Activated T-cell treated with anti-CD3 and anti-CD28 coated beads for 1 hour (primary cell): ENCODE data around the gene GATM.

Experiments used
- DNase-seq: peaks from one replicate; pipeline ENCODE4 v3.0.0-alpha.2; 2020; ENCODE audit warnings: low read depth

Gene GATM, protein sequence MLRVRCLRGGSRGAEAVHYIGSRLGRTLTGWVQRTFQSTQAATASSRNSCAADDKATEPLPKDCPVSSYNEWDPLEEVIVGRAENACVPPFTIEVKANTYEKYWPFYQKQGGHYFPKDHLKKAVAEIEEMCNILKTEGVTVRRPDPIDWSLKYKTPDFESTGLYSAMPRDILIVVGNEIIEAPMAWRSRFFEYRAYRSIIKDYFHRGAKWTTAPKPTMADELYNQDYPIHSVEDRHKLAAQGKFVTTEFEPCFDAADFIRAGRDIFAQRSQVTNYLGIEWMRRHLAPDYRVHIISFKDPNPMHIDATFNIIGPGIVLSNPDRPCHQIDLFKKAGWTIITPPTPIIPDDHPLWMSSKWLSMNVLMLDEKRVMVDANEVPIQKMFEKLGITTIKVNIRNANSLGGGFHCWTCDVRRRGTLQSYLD

DNA sequence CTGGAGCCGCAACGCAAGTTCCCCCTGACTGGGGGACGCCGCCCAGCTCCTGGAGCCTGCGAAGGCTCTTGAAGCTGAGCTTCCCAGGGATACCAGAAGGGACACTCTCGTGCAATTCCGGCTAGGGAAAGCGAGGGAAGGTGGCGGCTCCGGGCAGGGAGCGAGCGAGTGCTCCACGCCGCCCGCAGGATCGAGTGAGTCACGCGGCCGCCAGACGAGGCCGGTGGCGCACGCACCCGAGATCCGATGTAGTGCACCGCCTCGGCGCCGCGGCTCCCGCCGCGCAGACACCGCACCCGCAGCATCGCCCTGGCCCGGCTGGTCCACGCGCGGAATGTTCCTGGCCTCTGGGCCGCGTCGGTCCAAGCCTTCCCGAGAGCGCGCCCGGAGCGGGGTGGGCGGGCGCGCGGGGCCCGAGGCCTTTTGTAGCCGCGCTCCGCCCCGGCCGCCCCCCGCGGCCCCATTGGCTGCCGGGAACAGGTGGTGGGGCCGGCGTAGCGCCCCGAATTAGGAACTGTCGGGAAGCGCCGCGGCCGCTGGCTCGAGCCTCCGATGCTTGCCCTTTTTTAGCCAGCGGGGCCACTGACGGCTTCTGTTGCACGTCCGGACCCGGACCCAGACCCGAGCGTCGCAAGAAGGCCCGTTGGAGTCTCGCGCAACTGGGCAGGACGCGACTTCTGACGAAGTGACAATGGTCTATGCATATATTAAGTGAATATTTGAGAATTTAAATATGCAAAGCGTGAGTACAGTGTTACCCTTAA, at the start of gene GATM:
GATM (minus strand) TSS at position 396 of the 764 bp plus-strand sequence; CDS start at position 305, 91 bp downstream.
- peak; percentile 26 for DNase-seq

DNA sequence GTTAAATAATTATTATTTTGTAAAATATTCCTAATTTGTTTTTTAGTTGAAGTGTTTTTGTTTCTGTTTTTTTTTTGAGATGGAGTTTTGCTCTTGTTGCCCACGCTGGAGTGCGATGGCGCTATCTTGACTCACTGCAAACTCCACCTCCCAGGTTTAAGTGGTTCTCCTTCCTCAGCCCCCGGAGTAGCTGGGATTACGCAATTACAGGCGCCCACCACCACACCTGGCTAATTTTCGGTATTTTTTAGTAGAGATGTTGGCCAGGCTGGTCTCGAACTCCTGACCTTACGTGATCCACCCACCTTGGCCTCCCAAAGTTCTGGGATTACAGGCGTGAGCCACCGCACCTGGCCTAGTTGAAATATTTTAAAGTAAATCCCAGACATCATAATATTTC, 48.7 kb upstream of the GATM start:
- DNase-seq = no peak

DNA sequence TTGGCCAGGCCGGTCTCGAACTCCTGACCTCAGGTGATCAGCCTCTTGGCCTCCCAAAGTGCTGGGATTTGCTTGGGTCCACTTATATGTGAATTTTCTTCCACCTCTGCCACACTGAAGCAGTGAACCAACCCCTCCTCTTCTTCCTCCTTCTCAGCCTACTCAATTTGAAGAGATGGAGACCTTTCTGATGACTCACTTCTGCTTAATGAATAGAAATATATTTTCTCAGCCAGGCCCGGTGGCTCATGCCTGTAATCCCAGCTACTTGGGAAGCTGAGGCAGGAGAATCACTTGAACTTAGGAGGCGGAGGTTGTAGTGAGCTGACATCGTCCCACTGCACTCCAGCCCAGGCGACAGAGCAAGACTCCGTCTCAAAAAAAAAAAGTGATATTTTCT, 46.8 kb upstream of the GATM start:
- DNase-seq = no peak

DNA sequence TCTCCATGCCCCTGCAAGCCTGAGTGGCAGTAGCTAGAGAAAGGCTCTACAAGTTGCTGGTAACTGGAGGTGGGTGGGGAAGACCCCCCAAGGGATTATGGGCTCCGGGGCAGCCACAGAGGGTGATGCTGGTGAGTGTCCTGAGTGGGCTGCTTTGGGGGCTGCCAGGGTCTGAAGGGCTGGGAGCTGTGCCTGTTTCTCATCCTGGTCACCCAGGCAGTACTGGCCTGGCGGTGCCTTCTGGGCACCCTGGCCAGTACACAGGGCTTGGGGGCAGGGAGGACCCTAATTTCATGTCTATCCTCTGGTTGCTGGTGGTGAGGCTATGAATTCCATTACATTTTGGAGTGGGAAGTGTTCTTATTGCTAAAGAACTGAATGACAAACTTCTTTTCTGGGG, 46.1 kb upstream of the GATM start:
- DNase-seq = no peak

DNA sequence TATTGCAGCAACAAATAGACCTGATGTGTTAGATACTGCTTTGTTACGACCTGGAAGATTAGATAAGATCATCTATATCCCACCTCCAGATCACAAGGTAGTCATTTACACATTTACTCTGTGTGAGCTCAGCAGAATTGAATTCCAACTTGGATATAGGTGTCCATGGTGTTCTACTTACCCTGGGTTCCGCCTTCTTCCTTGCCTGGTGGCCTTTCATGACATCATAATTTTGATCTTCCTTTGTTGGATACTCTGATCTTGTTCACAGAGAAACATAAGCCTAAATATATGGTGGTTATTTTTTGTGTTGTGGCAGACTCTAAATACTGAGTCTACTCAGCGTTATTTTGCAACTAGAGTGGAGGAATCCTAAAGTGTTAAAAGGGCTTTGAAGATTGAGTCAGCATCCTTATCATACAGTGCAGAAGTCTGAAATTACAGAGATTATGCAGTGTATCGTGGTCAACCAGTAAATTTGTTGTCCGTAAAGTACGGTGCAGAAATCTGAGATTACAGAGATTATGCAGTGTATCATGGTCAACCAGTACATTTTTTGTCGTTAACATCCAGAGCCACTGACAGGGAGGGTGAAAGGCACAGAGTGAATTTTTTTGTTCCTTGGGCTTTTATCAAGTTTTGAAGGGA, 39.1 kb upstream of the GATM start:
- DNase-seq = no peak

DNA sequence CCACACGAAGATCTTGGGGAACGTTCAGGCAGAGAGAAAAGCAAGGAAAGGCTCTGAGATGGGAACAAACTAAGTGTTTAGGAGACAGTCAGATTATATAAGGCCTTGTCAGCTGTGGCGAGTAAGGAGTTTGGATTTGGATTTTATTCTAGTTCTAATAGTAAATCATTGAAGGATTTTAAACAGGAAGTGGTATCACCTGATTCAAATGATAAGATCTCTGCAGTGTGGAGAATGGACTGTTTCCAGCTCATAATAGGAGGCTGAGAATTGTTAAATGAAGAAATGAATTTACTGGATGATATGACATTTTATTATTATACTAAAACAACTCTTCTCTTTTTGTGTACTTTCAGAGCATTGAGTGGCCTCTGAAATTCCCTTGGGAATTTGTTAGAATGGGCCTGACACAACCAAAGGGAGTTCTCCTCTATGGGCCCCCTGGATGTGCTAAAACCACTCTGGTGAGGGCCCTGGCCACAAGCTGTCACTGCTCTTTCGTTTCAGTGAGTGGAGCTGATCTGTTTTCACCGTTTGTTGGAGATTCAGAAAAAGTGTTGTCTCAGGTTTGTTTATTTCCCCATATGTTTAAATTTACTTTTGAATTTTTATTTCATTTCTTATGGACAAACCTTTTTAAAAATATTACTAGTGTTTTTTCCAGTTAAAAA, 36.0 kb upstream of the GATM start:
- DNase-seq = no peak

DNA sequence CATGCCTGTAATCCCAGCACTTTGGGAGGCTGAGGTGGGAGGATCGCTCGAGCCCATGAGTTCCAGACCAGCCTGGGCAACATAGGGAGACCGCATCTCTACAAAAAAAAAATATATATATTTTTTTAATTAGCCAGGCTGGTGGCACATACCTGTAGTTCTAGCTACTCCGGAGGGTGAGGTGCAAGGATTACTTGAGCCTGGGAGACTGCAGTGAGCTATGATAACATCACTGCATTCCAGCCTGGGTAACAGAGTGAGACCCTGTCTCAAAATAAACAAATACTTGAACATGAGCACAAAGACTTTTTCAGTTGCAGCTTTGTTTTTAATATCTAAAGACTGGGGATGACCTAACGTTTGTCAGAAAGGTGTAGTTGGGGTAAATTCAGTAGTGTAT, 31.3 kb upstream of the GATM start:
- no peak for DNase-seq

DNA sequence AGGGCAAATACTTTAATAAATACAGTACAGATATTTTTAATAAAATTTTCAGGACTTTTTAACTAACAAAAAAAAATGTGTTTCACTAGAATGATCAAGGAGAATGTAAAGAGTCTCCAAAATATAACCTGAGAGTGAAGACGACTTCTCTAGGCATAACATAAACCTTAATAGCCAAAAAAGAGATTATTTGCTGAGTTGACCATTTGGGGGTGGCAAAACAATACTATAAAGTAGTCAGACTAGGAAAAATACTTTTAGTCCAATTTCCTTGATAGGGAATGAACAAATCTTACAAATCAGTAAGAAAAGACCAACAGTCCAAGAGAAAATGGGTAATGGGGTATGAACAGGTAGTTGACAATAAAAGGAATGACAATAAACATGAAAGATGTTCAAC, 29.4 kb upstream of the GATM start:
- no peak for DNase-seq

DNA sequence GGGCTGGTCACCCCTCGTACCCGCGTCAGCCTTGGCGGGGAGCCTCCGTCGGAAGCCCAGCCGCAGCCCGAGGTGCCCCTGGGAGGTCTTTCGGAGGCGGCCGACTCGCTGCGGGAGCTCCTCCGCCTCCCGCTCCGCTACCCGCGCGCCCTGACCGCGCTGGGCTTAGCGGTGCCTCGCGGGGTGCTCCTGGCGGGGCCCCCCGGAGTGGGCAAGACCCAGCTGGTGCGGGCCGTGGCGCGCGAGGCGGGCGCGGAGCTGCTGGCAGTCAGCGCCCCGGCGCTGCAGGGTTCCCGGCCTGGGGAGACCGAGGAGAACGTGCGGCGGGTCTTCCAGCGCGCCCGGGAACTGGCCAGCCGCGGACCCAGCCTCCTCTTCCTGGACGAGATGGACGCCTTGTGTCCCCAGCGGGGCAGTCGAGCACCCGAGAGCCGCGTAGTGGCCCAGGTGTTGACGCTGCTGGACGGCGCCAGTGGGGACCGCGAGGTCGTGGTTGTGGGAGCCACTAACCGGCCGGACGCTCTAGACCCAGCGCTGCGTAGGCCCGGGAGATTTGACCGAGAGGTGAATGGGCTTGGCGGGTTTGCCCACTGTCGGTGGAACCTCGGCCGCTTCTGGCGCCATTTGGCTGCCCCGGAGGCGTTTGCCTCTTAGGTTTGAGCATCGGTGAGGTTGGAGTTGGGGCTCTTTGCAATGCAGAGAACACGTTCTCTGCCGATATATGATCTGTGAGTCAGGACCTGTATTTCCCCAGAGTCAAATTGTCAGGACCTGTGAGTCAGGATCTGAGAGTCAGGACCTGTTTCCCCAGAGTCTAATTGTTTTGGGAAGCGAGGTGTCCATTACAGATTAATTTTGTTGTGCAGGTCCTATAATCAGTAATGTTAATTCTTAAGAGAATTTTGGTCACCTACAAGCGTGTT, 24.9 kb upstream of the GATM start:
- DNase-seq = peak; percentile 4

DNA sequence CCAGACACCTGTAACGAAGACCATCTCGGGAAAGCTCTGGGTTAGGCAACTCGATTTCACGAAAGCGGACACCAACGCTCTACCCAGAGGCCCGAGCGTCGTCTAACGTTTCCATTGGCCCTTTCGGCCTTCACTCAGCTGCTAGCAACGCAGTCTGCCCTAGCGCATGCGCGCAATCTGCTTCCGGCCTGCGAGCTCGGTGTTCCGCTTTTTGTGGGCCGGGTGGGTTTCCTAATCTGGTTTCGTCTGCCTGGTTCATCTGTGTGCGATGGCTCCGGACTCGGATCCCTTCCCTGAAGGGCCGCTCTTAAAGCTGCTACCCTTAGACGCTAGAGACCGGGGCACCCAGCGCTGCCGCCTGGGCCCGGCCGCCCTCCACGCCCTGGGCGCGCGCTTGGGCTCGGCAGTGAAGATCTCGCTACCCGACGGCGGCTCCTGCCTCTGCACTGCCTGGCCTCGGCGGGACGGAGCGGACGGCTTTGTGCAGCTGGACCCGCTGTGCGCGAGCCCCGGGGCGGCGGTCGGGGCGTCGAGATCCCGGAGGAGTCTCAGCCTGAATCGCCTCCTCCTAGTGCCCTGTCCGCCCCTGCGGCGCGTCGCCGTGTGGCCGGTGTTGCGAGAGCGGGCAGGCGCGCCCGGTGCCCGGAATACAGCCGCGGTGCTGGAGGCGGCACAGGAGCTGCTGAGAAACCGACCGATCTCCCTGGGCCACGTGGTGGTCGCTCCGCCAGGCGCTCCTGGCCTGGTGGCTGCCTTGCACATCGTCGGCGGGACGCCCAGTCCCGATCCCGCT, 24.0 kb upstream of the GATM start:
- peak; percentile 90 for DNase-seq

DNA sequence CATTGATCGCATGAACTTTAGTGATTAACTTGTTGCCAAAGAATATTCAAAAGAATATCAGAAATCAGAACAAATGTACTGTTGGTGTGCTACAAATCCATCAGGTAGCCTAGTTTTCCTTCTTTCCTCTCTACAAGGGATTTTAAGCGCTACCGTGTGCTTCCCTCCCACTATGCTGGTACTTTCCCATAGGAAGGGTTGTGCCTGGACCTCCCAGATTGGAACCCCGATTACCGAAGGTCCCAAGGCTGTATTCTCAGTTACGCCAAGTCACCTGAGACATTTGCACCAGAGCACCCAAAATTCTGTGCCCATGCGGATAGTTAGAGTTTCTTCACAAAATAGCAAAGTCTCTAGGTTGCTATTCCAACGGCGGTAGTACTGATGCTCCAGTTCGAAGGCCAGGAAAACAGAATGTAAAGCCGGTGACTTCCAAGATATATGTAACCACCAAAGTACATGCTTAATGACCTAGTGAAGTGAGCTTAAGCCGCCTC, 23.4 kb upstream of the GATM start:
- DNase-seq = no peak

DNA sequence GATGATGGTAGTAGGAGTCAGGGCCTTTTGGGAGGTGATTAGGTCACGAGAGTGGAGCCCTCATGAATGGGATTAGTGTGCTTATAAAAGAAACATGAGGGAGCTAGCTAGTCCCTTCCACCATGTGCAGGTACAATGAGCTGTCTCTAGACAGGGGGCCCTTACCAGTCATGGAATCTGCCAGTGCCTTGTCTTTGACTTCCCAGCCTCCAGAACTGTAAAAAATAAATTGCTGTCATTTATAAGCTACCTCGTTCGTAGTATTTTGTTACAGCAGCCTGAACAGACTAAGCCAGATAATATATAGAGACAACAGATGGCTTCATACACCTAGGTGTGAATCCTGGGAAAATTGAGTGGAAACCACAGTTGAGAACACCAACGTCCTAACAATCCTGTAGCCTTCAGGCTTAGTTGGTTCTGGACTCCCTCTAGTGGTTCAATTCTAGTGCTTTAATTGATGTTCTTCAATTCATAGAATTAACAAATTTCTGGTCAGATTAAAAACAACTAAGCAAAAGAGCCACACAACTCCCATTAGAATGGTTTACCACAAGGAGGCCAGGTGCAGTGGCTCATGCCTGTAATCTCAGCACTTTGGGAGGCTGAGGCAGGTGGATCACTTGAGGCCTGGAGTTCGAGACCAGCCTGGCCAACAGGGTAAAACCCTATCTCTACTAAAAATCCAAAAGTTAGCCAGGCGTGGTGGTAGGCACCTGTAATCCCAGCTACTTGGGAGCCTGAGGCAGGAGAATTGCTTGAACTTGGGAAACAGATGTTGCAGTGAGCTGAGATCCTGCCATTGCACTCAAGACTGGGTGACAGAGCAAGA, 21.3 kb upstream of the GATM start:
- no peak for DNase-seq

DNA sequence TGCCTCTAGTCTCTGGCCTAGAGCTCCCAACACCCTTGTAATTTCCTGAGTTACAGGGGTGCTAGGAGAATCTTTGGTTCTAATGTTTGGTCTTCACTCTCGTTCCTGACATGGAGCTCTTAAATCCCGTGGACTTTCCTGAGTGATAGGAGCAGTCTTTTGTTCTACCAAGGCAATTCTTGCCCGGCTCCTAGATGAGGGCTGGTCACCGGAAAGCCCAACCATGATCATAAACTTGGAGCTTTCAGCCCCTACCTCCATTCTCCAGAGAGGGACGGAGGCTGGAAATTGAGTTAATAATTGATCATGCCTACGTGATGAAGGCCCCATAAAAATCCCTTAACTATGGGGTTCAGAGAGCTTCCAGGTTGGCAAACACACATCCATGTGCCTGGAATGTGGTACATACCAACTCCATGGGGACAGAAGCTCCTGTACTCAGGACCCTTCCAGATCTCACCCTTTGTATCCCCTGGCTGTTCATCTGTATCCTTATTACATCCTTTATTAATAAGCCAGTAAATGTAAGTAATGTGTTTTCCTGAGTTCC, 18.8 kb upstream of the GATM start:
- DNase-seq = no peak

DNA sequence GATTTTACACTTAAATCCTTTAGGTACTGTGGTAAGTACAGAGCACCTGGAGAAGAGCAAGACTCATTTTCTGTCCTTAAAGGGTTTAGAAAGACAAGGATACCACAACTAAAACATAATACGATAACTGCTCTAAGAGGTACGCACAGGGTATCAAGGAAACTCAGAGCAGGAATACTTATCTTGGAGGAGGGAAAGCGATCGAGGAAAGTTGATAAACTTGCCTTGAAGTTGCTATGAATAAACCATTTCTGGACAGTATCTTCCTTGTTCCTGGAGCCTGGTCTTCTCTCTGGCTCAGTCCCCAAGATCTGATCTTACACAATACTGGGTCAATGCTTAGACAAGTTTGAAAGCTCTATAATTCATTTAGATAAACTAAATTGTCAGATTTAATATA, 17.6 kb upstream of the GATM start:
- no peak for DNase-seq

DNA sequence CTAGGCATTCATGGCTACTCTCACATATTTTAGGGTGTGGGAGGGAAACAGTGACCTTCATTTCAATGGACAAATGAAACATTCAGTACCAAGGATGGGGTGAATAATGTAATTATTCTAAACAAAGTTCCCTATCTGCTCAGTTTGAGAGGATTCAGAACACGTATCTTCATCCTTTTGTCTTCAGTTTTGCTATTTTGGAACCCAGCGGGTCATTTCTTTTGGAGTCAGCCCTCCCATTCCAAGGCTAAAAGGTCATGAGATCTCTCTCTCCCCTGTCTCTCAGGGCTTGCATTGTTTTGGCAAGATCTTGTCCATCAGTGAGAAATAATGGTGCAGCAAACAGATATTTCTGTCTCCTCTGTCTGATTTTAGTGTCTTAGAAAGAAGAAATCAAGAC, 16.3 kb upstream of the GATM start:
- DNase-seq = no peak

DNA sequence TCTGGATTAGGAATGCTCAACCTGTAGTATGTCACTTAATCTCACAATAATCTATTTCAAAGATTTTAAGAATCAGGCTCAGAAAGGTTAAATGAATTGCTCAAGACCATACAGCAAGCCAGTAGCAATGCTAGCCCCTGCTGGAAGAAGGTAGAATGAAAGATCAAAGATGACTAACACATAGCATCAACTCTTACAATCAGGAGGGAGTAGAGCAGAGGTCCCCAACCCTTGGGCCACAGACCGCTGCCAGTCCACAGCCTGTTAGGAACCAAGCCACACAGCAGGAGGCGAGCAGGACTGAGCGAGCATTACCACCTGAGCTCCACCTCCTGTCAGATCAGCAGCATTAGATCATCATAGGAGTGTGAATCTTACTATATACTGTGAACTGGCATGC, 15.5 kb upstream of the GATM start:
- no peak for DNase-seq

DNA sequence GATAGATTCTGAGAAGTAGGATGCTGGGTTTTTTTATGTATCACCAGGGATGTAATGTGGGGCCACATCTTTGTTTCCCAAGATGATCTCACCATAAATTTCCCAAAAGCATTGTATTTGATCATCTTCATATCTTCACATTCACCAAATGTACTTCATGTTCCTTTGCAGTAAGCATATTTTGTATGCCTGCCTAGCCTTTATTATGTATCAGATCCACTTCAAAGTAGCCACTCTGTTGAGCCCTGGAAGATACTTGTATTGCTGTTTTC, 14.2 kb upstream of the GATM start:
- DNase-seq = no peak

DNA sequence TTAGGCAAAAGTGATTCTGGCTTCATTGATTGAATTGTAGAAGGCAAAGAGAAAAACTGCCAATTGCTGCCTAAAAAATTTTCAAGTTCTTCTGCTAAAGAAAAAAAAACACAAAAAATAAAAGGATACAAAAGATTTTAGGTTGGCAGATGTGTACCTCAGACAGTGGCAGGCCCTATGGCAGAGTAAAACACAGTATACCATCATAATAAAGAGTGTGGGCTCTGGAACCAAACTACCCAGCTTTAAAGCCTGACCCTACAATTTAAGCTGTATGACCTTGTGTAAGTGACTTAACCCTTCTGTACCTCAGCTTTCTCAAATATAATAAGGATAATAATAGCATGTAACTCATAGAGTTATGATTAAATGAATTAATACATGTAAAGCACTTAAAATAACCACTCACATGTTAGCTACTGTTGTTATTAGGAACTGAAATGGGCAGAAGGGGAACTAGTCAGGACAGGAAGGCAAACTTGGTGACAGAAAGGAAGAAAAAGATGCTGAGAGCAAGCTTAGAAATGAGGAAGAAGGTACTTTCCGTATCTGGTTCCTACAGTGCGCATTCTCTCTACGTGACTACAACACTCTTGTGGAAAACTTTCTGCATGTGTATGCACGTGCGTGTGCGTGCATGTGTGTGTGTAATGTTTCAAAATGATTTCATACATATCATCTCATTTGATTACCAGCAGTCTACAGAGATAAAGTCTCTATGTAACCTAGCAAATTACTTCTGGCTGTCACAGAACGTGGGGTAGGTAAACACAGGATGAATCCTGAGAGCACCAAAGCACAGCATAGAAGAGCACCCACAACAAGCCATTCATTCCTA, 13.6 kb upstream of the GATM start:
- no peak for DNase-seq
